ENCODE data around the gene BLTP1. TPM values are rescaled to one million over a fixed set of nuclear protein-coding genes. Genes with fewer than 3 reads are reported as not detected.

Gene BLTP1, protein sequence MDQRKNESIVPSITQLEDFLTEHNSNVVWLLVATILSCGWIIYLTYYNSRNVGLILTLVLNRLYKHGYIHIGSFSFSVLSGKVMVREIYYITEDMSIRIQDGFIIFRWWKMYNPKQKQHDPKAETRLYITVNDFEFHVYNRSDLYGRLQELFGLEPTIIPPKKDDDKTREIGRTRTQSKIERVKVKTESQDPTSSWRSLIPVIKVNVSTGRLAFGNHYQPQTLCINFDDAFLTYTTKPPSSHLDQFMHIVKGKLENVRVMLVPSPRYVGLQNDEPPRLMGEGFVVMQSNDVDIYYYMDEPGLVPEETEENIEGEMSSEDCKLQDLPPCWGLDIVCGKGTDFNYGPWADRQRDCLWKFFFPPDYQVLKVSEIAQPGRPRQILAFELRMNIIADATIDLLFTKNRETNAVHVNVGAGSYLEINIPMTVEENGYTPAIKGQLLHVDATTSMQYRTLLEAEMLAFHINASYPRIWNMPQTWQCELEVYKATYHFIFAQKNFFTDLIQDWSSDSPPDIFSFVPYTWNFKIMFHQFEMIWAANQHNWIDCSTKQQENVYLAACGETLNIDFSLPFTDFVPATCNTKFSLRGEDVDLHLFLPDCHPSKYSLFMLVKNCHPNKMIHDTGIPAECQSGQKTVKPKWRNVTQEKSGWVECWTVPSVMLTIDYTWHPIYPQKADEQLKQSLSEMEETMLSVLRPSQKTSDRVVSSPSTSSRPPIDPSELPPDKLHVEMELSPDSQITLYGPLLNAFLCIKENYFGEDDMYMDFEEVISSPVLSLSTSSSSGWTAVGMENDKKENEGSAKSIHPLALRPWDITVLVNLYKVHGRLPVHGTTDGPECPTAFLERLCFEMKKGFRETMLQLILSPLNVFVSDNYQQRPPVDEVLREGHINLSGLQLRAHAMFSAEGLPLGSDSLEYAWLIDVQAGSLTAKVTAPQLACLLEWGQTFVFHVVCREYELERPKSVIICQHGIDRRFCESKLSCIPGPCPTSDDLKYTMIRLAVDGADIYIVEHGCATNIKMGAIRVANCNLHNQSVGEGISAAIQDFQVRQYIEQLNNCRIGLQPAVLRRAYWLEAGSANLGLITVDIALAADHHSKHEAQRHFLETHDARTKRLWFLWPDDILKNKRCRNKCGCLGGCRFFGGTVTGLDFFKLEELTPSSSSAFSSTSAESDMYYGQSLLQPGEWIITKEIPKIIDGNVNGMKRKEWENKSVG (N-terminal part only)
- 87.3 and 89.8 TPM in 2 replicates for polyA plus RNA-seq

DNA sequence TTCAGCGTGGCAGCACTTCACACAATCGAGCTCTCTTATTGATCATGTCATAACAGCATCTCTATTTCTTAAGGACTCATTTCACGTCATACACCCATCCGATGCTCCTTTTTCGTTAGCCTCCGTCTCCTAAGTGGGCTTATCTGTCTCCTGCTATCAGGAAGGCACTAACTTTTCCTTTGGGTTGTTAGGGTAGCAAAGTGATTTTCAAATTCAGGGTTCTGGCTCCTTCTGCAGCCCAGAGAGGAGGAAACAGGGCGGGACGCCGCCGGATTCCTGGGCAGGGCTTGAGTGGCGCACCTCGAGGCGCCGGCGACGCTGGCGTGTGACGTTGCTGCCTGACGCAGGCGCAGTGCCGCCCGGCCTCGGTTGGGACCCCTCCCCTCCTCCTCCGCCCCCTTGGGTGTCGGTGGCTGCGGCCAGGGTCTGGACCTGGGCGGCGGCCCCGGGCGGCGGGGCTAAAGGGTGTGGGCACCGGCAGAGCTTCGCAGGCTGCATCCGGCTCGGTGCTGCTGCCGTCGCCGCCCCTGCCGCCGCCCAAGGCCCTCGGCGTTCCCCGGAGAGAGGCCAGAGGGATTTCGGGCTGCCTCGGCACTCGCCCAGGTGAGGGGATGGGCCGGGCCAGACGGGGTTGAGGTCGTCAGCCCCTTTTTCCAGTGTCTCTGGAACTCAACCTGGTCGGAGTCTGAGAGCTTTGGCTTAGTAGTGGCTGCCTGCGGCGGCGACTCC, at the start of gene BLTP1:
BLTP1 (plus strand) TSS at position 350 of the 729 bp plus-strand sequence. CDS start 18,317 bp downstream, outside the sequence.

Other genes with a start within 250 kb of the BLTP1 start
- gene TRPC3, start 200.3 kb upstream of the BLTP1 start, polyA plus RNA-seq: 361 and 412 TPM in 2 replicates
- not detected in 2 replicates for gene ADAD1, start 226.7 kb downstream of the BLTP1 start, polyA plus RNA-seq